ENCODE results near the gene COQ10A. TPM values are rescaled to one million over a fixed set of nuclear protein-coding genes. Genes with fewer than 3 reads are reported as not detected.

COQ10A gene
- total and polyA plus RNA-seq, 2 of the 8 experiments (the other 6 are each of a cell fraction or from before 2014, with no cell fraction given): 21.8 to 42.9 TPM

DNA sequence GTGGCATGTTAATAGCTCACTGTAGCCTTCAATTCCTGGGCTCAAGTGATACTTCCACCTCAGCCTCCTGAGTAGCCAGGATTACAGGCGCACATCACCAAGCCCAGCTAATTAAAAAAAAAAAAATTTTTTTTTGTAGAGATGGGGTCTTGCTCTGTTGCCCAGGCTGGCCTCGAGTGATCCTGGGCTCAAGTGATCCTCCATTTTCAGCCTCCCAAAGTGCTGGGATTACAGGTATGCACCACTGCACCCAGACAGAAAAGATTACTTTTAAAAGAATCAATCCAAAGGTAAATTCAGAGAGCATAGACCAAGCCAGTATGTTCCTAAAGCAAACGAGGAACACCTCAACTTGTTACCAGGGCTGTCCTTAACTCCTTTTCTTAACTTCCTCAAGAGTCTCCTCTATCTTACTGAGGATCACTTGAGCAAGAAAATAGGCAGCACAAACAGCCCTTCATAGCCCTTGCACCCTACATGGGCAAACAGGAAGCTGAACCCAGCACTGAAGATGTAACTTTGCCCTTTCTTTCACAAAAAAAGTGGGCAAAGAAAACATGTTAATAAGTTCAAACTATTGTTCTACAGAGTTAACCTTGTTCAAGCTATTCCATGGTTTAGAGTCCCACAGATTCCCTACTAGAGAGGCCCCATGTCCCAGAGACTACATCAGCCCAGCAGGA, 22.1 kb downstream of the COQ10A start:
- DNase-seq (ENCODE audit: low read depth in 1 of 2, low spot score in 2 of 2): no peak
- Histone ChIP-seq H3K18ac (ENCODE audit: extremely low read depth, low read length) (no peak overlapping the region), H4K5ac (ENCODE audit: insufficient read length, low read depth, low read length) (no peak overlapping the region), H3K9me3 (ENCODE audit: insufficient read depth in 2 of 2, low read depth in 1 of 2, low read length in 1 of 2) (no peaks in the 10 kb centered on the region), H3K9ac (replicated peaks in 1 of 4; ENCODE audit: extremely low read depth in 1 of 4, low read depth in 3 of 4, low read length in 3 of 4) (no peak overlapping the region), H4K8ac (ENCODE audit: extremely low read depth, insufficient read depth, low read length) (no peak overlapping the region), H2AFZ (ENCODE audit: low read length) (no peak overlapping the region), H4K20me1 (replicated peaks in 1 of 2; ENCODE audit: control insufficient read depth in 1 of 2, insufficient read depth in 2 of 2, low read length in 2 of 2) (peaks cover 0 to 4% of the 10 kb centered on the region in 2 experiments), H3K23ac (ENCODE audit: insufficient read length) (no peak overlapping the region), H4K91ac (replicated peaks; ENCODE audit: insufficient read length, low read length) (no peak overlapping the region), H2BK20ac (ENCODE audit: low read length) (no peak overlapping the region), H3K36me3 (ENCODE audit: control insufficient read depth in 2 of 4, insufficient read depth in 4 of 4, low read length in 3 of 4) (peaks cover 4 to 37% (median 18%) of the 10 kb centered on the region in 4 experiments; a peak in 5 of 8 replicates), H2AK5ac (ENCODE audit: low read depth, low read length) (no peak overlapping the region), H2BK15ac (ENCODE audit: low read length) (no peak overlapping the region), H3K79me2 (ENCODE audit: control insufficient read depth in 1 of 2, insufficient read depth in 2 of 2, low read length in 2 of 2) (peaks cover 0 to 14% of the 10 kb centered on the region in 2 experiments; a peak in 3 of 4 replicates), H3K27ac (ENCODE audit: low read depth, low read length) (no peak overlapping the region), H2BK5ac (ENCODE audit: low read depth, low read length) (no peak overlapping the region), H2BK12ac (ENCODE audit: low read depth, low read length) (no peak overlapping the region), H3K27me3 (replicated peaks in 1 of 4; ENCODE audit: control insufficient read depth in 3 of 4, extremely low read depth in 1 of 4, insufficient read depth in 3 of 4, low read length in 3 of 4) (no peaks in the 10 kb centered on the region), H3K4me2 (ENCODE audit: insufficient read depth in 1 of 2, low read depth in 2 of 2, low read length in 2 of 2) (no peak overlapping the region), H2BK120ac (replicated peaks; ENCODE audit: low read depth, low read length) (no peak overlapping the region), H3K14ac (ENCODE audit: insufficient read length) (no peak overlapping the region), H3K79me1 (ENCODE audit: low read depth, low read length) (no peaks in the 10 kb centered on the region), H3K4me1 (replicated peaks in 1 of 4; ENCODE audit: control insufficient read depth in 3 of 4, insufficient read depth in 4 of 4, low read length in 3 of 4) (no peaks in the 10 kb centered on the region), H3K4ac (replicated peaks; ENCODE audit: insufficient read length, low read depth, low read length) (no peak overlapping the region), H3K56ac (replicated peaks; ENCODE audit: insufficient read length, low read depth, low read length) (no peak overlapping the region), H3K4me3 (ENCODE audit: extremely low read depth in 1 of 4, insufficient read depth in 2 of 4, low read depth in 3 of 4, low read length in 4 of 4) (no peak overlapping the region), H3K23me2 (ENCODE audit: low read depth, low read length) (no peaks in the 10 kb centered on the region)
- WGBS, 2 experiments (ENCODE audit: extremely low coverage in 1 of 2, insufficient coverage in 1 of 2, insufficient read length in 1 of 2, insufficient replicate concordance in 2 of 2, low coverage in 1 of 2, low lambda C conversion rate in 2 of 2, missing lambda C conversion rate in 1 of 2): 90% methylated on average over 3 of the region's 3 CpGs; no CpG with 5 or more reads in 1 of the 2 experiments
- FAIRE-seq: no peak
- ChIA-PET CTCF (ENCODE audit: partially characterized antibody) (interaction anchor here (0.6 to 1.5 kb wide), 7 partner anchors 12 to 896 kb away, joined by 3 to 6 read pairs (median 3); no protein-coding TSS in a partner anchor), POLR2A (ENCODE audit: partially characterized antibody) (interaction anchor here (0.6 to 3.0 kb wide), 6 partner anchors 11 to 350 kb away, joined by 3 to 12 read pairs (median 4); partner anchors contain the start of gene CNPY2)
- no peak for TF ChIP-seq FOSL1 (IDR thresholded peaks at IDR 0.05; ENCODE audit: insufficient read depth, low read depth, low read length)
- no peak for TF ChIP-seq TEAD4 (IDR thresholded peaks at IDR 0.05; ENCODE audit: low read depth, low read length)
- TF ChIP-seq RNF2 (IDR thresholded peaks at IDR 0.05; ENCODE audit: borderline replicate concordance, low read depth, low read length, missing control alignments, poor library complexity, severe bottlenecking): no peak
- no peak for TF ChIP-seq SUZ12 (IDR thresholded peaks at IDR 0.05; ENCODE audit: low read length)
- TF ChIP-seq CTBP2 (IDR thresholded peaks at IDR 0.05; ENCODE audit: borderline replicate concordance, insufficient read depth, insufficient read length, low read length): no peak
